ENCODE results near the gene GNAQ. TPM values are rescaled to one million over a fixed set of nuclear protein-coding genes. Genes with fewer than 3 reads are reported as not detected.

Gene GNAQ
- total RNA-seq, 2 donors from 2014 or later = 13.4 to 17.8 TPM

DNA sequence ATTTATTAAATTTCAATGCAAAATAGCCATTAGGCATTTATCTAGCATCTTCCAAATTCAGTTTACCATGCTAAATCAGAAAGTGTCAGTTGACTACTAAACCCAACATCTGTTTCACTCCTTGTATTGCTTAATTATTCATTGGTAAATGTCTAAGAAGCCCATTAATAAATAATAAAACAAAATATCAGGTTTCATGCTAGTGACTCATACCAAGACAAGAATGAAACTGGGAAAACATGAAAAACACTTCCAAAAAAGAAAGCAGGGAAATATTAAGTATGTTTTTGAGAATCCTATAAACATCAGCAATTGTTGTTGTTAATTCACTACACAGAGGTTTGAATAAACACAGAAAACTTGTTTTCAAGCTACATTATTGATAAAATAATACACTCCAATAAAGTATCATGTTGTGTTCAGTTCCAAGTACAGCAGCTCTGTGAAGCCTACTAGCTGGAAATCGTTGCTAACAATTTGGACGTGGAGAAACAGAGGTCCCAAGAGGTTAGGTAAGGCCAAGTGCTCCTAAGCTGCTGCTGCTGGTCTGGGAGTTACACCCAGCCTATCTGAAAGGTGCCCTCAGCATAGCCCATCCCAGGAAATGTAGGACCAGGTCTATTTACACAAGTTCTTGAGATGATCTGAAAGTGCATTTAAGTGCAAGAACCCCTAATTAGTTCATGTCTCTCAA lies 78.8 kb downstream of the GNAQ start:
- no peak for DNase-seq (ENCODE audit: low spot score)
- H3K27me3 ChIP-seq = no peaks in the 10 kb centered on the region
- peak overlapping the region in 1 of 2 donors; percentile 50 for H3K27ac ChIP-seq
- H3K36me3 ChIP-seq = no peaks in the 10 kb centered on the region
- no peaks in the 10 kb centered on the region for H3K9me3 ChIP-seq
- TF ChIP-seq CTCF (IDR thresholded peaks at IDR 0.05) = no peak
- no peak overlapping the region for H3K4me3 ChIP-seq
- peaks cover 0 to 32% of the 10 kb centered on the region in 2 donors for H3K4me1 ChIP-seq

GRCh38 chr9:77951369-77951768 lies 80.2 kb downstream of the GNAQ start:
- no peak overlapping the region for H3K4me3 ChIP-seq
- H3K27ac ChIP-seq = no peak overlapping the region
- H3K36me3 ChIP-seq = no peaks in the 10 kb centered on the region
- TF ChIP-seq CTCF (IDR thresholded peaks at IDR 0.05) = no peak
- DNase-seq (ENCODE audit: low spot score) = no peak
- no peaks in the 10 kb centered on the region for H3K27me3 ChIP-seq
- H3K9me3 ChIP-seq = no peaks in the 10 kb centered on the region
- peaks cover 0 to 46% of the 10 kb centered on the region in 2 donors for H3K4me1 ChIP-seq

DNA sequence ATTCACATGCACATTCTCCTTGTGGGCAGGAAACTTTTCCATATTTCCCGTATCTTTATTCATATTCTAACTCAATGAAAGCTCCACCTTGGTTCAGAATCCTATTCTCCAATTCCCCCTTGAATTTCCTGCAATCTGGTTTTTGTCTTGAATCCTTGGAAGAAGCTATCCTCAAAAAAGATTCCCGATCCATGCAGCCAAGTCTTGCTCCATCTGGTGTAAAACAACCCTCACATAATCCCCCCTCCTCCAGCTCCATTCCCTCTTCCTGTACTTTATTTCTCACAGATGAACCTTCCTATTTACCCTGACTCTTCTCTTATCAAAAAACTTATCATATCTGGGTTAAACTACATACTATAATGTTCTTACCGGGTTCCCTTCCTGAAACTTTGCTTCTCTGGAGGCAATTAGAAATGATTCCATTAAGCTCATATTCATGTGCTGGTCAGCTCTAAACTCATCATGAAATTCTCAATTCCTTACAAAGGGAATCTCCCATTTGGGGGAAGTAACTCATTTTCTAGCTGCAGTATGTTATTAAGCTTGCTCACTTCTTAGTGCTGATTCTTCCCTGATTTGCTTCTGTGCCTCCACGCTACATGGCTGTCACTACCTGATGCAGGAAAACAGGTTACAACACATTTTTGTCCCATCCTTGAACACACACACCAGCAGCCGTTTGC lies 81.7 kb downstream of the GNAQ start:
- H3K4me1 ChIP-seq = peaks cover 0 to 58% of the 10 kb centered on the region in 2 donors
- no peaks in the 10 kb centered on the region for H3K9me3 ChIP-seq
- H3K27ac ChIP-seq = no peak overlapping the region
- no peak overlapping the region for H3K4me3 ChIP-seq
- H3K27me3 ChIP-seq = no peaks in the 10 kb centered on the region
- H3K36me3 ChIP-seq = no peaks in the 10 kb centered on the region
- no peak for TF ChIP-seq CTCF (IDR thresholded peaks at IDR 0.05)
- DNase-seq (ENCODE audit: low spot score) = no peak

- H3K27ac ChIP-seq = no peak overlapping the region
- TF ChIP-seq CTCF (IDR thresholded peaks at IDR 0.05) = no peak
- H3K27me3 ChIP-seq = no peaks in the 10 kb centered on the region
- DNase-seq (ENCODE audit: low spot score) = no peak
- no peaks in the 10 kb centered on the region for H3K36me3 ChIP-seq
- no peak overlapping the region for H3K4me3 ChIP-seq
- H3K4me1 ChIP-seq = peaks cover 0 to 46% of the 10 kb centered on the region in 2 donors
- no peaks in the 10 kb centered on the region for H3K9me3 ChIP-seq
These were observed 84.0 kb downstream of the GNAQ start for GRCh38 chr9:77947651-77948050.

GRCh38 chr9:77946969-77947620 lies 84.5 kb downstream of the GNAQ start:
- DNase-seq (ENCODE audit: low spot score) = no peak
- H3K27me3 ChIP-seq = no peaks in the 10 kb centered on the region
- H3K27ac ChIP-seq = peak overlapping the region in 1 of 2 donors; percentile 30
- no peak overlapping the region for H3K4me3 ChIP-seq
- H3K4me1 ChIP-seq = peaks cover 0 to 46% of the 10 kb centered on the region in 2 donors
- no peaks in the 10 kb centered on the region for H3K36me3 ChIP-seq
- TF ChIP-seq CTCF (IDR thresholded peaks at IDR 0.05) = no peak
- H3K9me3 ChIP-seq = no peaks in the 10 kb centered on the region
